ENCODE results near the gene SFXN5. TPM values are rescaled to one million over a fixed set of nuclear protein-coding genes. Genes with fewer than 3 reads are reported as not detected.

The SFXN5 gene
- total RNA-seq, 1 donor from 2014 or later = 19.0 TPM

DNA sequence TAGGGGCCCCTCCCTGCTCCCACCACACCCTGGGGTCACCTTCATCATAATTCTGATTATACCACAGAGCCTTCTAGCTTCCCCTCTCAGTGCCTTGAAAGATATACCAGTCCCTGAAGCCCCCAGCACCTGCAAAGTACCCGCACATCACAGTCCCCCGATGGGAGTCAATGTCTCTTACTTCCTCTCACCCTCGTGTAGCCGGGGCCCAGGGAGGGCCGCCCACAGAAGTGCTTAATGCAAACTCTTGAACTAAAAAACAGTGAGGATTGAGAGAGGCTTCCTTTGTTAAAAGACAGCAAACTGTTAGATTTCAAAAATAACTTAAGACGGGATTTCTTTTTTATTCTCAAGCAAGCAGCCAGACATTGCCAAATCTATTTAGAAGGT lies 76.5 kb downstream of the SFXN5 start:
- DNase-seq (ENCODE audit: low spot score) = no peak

DNA sequence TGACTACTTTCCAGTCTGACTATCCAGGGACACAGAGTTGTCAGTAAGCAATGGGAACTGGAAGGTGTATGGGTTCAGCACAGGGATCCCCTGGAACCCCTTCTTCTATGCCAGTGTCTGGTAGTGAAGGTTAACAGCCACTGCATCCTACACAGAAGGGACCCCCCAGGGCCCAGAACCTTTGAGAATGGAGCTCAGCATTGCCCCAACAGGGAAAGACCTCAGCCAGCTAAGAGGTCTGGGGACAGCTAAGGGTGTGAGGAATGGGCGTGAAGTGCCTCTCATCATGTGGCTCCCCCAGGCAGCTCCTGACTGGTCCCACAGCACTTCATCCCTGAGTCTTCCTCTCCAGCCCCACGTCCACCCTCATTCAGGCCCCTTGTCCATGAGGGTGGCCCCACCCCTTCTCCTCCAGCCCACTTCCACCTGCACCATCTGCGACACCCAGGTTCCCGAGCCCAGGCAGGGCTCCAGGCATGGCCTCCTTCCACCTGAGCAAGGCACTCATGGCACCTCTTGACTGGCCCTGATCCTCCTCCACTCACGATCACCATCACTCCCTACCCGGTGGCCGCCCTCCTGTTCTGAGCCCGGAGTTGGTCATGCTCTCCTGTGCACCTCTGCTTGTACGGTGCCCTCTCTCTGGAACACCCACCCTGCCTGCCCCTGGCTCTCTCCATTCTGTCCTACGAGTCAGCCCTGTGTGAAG lies 77.1 kb downstream of the SFXN5 start:
- no peak for DNase-seq (ENCODE audit: low spot score)

DNA sequence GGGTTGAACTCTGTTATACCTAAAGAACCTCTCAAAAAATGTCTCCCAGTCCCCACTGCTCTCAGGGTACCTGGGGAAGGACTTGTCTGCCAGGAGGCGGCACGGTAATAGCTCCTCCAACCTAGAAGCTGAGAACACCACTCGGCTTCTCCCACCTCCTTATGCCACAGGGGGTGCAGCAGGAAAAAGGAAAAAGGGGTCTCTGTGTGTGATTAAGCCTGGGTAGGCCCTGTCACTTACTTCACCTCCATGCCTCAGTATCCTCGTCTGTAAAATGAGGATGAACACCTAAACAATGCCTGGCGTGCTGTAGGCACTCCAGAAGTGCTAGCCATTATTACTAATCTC lies 77.6 kb downstream of the SFXN5 start:
- DNase-seq (ENCODE audit: low spot score) = no peak

DNA sequence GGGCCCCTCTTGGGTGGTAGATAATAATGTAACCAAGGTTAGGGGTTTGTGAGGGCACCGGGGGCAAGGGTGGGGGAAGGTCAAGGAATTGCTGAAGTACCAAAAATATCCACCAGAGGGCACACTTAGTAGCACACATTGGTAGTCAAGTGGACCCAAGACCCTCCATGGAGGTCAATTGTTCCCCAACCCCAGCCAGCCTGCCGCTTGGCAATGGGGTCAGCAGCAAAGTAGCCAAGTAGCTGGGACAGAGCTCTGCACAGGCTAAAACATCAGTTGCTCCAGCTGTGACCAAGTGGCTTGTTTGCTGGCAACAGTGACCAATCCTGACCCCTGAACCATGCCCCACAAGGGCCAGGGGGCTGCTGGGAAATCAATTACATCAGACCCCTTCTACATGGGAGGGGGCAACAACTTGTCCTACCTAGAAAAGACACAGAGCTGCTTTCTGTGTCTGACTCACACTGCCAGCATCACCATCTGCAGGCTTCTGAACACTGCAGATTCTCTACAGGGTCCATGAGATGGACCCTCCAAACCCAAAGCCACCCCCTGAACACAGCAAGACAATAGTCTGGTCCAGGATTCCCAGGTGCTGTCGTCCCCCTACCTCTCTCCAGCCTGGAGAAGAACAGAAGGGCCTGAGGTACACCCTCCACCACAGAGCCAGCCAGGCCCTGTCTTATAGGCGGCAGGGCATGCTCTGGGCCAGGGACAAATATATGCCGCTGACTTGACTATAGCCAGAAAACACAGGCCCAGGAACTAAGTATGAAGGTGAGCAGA lies 78.2 kb downstream of the SFXN5 start:
- DNase-seq (ENCODE audit: low spot score) = peak; percentile 24

DNA sequence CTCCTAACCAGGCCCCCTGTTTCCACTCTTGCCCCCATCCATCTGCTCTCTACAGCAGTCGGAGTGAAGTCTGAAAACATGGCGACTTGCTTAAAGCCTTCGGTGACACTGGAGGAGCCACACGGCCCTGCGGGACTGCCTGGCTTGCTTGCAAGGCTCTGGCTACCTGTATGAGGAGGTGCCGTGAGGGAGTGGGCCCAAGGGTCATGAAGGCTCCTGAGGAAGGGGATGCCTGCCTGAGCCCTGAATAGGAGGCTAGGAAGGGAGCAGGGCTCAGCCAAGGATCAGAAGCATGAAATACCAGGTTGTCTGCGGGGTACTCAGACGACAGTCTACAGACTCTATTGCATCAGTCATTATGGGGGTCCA lies 78.8 kb downstream of the SFXN5 start:
- DNase-seq (ENCODE audit: low spot score) = no peak

DNA sequence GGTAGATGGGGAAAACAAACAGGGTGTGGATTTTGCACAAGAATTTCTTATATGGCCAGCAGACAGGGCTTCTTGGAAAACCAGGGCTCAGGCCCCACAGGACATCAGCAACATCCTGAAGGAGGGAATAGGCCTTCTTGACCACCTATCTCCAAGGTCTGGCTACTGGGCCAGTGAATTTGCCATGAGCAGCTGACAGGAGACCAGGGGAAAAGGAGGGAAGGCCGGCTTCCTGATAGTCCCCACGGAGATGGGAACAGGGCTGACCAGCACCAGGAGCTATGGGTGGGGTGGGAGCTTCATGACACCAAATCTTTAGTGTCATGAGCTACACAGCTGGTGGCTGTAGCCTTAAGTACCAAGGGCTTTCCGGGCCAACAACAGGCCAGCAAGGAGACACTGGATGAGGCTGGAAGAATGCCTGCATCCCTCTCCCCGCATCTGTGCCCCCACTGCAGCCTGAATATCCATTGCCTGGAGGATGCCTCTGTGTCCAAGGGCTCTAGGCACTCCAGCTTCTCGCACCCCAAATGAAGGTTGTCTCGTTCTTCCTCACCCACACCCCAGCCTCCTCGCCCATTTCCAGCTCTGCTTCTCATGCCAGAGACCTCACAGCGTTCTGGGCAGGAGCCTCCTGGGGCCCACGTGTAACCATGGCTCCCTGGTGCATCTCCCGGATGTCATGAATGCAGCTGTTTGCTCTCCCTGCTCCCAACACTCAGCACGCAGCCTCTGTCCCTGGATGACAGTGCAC lies 79.4 kb downstream of the SFXN5 start:
- DNase-seq (ENCODE audit: low spot score) = no peak

DNA sequence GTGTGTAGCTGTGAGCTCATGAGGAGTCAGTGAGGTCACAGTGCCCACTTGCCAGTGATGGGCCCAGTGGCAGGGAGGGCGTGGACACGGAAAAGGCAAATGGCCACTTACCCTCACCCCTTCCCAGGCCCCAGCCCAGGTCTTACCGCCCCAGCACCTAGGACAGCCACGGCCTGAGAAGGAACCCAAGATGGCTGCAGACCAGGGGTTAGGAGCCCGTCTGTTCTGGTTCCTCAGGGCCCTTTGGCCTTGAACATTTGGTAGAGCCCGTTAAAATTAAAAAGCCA lies 80.1 kb downstream of the SFXN5 start:
- DNase-seq (ENCODE audit: low spot score) = no peak

DNA sequence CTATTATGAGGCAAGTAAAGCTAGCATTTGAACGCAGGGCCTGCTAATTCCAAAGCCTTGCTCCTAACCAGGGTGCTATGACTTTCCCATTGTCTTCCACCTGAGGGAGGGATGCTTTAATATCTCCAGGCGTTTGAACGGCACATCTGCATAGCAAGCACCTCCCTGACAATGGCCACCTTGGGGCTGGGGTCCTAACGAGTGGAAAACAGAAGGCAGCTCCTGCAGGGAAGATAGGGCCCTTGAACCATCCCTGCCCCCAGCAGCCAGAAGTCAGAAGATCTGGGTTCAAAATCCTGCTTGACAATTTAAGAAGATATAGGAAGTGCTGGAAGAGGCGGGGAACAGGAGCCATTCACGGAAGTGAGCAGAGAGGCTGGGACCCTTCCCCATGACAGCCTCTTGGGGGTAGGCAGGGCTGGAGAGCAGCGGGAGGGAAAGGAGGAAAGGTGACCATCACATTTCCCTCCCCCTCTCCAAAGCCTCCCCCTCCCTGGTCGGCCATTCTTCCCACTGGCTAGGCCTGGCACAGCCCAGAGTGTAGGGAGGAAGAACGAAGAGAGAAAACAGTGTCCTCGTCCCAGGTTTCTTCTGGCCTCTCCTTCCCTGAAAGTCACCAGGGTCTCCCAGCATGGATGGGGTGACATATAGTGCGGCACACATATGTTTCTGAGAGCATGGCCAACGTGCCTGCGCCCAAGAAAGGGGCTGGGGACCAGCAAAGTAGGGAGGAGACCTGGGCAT lies 80.6 kb downstream of the SFXN5 start:
- no peak for DNase-seq (ENCODE audit: low spot score)

DNA sequence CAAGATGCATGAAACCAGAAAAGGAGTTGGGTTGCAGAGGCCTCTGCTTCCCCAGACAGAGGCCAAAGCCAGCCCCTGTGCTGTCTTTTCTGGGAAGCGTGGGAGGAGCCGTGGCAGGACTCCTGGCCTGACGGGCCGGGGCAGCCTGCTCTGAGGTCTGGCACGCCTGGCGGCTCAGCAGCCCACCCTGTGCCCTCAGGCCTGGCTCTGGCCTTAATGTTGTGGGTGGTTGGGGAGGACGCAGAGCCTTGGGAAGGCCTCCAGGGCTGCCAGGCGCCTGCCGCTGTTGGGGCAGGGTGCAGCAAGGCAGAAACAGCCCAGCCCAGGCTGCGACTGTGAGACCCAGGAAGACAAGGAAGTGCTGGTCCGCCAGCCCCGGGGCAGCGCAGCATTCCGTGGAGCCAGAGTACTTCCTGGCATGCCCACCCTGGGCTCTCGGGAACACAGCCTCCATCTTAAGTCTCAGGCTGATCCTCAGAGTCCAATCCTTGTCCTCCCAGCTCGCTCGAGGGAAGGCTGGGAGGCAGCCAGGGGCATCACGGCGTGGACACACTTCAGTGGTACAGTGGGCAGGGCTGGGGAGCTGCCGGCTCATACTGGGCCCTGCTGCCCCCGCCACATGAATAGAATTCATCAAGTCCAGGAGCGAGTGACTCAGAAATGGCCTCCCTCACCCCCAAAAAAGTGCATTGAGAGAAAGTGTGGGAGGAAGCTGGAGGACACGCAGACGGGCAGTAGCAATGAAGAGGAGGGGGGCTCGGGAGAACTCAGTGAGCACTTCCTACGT lies 81.5 kb downstream of the SFXN5 start:
- peak; percentile 41 for DNase-seq (ENCODE audit: low spot score)

DNA sequence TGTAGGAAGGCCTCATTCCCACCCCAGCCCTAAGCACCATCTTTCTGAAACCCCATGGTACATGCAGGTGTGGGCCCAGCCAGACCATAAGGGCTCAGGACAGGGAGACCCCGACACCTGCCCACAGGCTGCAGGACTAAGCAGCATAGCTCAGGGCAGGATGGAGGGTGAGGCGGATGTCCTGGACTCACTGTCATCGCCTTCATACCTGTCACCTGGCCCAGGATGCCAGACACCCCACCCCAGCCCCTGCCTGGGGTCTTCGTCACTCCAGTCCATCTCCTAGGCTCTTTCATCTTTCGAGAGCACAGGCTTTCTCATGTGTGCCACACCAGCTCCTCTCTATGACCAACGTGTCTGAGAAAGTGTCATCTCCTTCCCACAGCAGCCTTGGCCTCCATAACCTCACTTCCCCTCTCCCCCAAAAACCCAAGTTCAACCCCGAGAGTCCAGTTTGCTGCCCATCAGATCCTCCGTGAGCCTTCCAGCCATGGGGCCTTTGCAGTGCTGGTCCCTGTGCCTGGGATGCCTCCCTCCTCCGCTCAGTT lies 82.7 kb downstream of the SFXN5 start:
- no peak for DNase-seq (ENCODE audit: low spot score)

DNA sequence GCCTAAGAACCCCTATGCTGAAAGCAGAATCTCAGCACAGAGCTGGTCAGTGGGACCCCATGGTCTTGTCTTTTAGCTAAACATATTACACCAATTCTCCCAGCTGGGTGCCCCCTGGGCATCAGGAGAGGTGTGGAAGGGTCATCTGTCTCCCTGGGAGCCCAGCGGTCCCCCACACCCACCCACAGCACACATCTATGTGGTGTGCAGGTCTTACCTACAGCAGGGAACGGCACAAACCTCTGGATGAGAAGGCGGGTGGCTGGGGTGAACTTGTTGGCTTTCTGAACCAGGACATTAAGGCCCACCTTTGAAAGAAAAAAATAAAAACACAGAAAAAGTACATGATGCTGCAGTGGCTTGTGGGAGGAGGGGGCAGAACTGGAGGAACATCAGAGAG lies 83.5 kb downstream of the SFXN5 start:
- DNase-seq (ENCODE audit: low spot score) = no peak

DNA sequence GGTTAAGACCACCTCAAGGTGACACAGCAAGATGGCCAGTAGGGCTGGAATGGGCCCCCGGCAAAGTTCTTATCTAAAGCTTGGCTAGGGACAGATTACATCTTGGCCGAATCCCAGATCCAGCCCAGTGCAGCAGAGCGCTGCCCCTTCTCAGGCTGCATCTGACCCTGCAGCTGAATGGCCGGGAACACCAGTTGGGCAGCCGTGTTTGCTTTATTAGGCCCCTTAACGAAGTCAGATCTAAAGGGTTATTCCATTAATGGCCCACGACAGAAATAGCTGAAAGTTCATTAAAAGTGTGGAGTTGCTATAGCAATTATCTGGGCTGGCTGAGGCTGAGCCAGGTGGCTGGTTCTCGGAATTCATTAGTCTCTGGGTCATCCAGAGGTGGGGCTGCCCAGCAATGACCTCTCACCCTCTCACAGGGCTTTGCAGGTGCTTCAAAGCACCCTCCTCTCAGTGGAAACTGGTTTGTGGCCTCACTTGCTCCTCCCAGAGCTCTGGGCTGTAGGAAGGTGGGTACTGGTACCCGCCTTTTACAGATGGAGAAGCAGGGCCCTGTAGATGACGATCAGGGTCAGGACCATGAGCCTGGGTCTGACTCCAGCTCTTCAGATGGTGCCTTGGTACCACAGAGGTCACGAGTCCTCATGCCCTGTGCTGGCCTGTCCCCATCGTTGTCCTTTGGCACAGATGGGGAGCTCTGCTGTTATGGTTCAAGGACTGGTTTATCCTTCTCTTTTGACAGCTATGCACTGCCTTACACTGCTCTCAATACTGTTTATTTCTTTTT lies 85.4 kb downstream of the SFXN5 start:
- no peak for DNase-seq (ENCODE audit: low spot score)

DNA sequence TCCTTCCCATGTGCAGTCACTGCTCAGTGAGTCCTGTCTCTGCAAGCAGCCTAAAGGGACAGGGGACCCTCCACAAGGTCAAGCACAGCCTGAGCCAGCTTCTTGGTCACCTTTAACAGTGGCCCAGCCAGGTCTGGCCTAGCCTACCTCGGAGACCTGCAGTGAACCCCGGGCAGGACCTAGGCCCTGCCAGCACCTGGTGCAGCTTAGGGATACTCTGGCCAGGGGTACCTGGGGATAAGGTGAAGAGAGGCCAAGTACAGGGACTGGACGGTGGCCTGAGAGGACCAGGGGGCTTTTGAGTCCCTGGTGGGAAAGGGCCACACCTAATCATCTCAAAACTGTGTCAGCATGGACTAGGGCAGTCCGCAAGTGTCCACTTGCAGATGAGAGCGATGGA lies 86.4 kb downstream of the SFXN5 start:
- no peak for DNase-seq (ENCODE audit: low spot score)

DNA sequence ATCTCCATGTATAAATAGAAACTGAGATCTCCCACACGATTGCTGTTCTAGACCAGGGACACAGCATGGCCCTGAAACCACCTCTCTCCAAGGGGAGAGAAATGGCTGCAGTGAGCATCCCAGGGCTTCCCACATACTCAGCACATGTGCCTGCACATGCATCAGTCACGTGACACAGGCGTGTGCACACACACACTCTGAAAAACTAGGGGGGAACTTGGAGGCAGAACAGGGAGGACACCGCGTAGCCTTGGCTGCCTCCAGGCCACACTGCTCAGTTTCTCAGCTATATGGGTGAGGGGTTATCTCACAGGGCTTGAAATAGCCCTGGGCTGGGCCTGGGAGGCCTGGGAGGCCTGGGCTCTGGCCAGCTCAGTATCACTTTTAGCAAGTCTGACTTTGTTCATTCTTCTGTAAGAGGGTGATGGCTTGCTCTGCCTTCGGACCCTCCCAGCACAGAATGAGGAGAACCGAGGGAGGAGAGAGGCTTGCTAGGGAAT lies 87.3 kb downstream of the SFXN5 start:
- peak; percentile 17 for DNase-seq (ENCODE audit: low spot score)

DNA sequence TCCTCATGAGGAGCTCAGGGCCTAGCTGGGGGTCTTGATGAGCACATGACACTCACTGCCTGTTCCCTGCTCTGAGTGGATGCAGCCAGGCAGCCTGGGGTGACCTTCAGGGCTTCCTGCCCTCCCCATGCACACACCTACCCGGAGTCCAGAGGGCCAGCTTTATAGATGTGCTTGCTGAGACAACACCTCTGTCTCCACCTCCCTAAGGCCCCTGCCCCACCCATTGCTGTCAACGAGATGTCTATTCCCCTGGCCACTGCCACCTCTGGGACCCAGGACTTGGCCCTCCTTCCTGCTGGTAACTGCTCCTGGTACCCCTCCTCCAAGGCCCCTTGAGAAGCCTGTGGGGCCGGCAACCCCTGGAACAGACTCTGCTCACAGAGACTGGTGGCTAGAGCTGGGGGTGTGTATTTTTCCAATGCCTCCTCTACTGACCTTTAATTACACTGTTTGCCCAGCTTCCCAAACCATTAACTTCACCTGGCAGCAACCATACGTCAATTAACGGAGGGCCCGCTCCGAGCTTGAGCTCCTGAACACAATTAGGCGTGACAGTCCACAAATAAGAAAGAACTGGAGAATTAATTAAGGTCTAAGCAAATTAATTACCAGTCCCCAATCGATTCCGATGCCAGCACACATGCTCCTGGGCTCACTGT lies 87.9 kb downstream of the SFXN5 start:
- DNase-seq (ENCODE audit: low spot score) = no peak

DNA sequence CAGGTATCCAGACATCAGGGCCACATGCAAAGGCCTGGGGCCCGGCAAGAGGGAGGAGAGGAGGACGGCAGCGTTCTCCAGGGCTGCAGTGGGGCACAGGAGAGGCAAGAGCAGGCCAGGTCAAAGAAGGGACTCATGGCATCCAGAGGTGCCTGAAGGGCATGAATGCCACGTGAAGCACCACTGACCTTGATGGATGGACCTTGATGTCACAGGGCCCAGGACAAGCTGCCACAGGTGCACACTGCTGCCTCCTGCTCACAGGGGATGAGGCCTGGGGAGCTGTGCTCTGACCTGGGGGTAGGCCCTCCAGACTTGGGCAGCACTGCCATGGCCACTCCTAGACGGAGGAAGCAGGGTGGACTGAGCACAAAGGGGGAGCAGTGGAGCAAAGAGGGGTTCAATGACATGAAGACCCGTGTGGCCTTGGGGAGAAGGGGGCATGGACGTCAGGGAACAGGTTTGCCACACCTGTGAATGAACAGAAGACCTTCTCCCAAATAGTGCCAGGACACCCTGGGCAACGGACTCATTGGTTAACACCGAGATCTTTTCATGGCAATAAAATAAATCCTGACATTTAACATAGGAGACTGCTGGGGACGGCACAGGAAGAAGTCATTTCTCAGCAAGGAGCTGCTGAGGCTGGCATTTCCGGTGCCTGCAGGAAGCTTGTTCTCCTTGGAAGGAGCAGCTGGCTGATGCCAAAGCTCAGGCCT lies 88.6 kb downstream of the SFXN5 start:
- no peak for DNase-seq (ENCODE audit: low spot score)

DNA sequence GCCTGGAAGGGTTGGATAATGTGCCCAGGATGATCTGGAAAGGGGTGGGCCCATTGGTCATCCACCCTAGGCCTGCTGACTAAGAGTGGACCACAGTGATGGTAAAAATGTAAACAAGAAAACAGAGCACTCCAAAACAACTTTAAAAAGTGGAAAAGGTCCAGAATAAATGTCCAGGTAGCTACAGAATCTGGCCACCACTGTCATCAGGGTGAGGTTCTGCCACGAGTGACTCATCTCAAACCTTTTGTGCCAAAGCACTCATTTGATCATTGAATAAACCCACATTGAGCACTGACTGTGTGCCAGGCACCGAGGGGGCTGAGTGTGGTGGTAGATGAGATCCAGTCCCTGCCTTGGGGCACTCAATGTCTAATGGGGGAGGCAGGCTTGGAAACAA lies 89.3 kb downstream of the SFXN5 start:
- DNase-seq (ENCODE audit: low spot score) = no peak

DNA sequence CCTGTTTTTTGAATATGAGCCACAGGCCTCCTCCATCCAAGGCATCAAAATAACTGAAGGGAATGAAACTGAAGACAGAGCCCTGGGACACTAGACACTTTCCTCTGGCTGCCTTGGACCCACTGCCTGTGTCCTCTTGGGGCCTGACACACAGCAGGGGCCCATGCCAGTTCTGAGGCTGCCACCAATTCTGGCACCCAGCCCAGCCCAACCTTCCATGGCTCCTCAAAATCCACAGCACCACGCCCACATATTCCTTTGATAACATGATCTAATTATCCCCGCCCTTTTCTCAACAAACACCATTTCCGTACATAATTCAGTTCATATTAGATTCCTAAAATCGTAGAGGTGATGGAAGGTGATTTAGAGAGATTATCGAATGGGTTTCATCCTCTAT lies 90.0 kb downstream of the SFXN5 start:
- no peak for DNase-seq (ENCODE audit: low spot score)
